SK-N-SH treated with all-trans-retinoic acid at 6 μM for 48 hours (cell line): ENCODE data around the gene ADAMTS2.
"Not testable (repeated sequence)": the region's sequence is repeated elsewhere in the genome, so short reads cannot be mapped to it uniquely, and the experiment has no call there.

ENCODE experiments used
- ATAC-seq: fragments of 200-7000 bp; cut with Tn5 transposase; 3 replicates; pipeline ENCODE4 v1.9.1; 2020; ENCODE audit warnings: mild to moderate bottlenecking, moderate library complexity
- ARNTL ChIP-seq: fragments of 450-650 bp; formaldehyde crosslinking; IDR thresholded peaks from 2 replicates; pipeline ENCODE4 v1.5.0; 2020; ENCODE audit warnings: low read depth, mild to moderate bottlenecking, moderate library complexity, borderline replicate concordance
- BACH2 ChIP-seq: fragments of 250-450 bp; sonication (Bioruptor Pico); IDR thresholded peaks from 2 replicates; pipeline ENCODE4 v1.9.0; 2021; ENCODE audit warnings: mild to moderate bottlenecking, borderline replicate concordance
- CSDC2 ChIP-seq: fragments of 250-450 bp; sonication (Bioruptor Pico); IDR thresholded peaks from 2 replicates; pipeline ENCODE4 v1.5.0; 2020; ENCODE audit warnings: mild to moderate bottlenecking, moderate library complexity
- ISL1 ChIP-seq: fragments of 250-450 bp; sonication (Bioruptor Pico); IDR thresholded peaks from 2 replicates; pipeline ENCODE4 v2.1.2; 2022; ENCODE audit warnings: mild to moderate bottlenecking, moderate library complexity
- OSR1 ChIP-seq: fragments of 250-450 bp; sonication (Bioruptor Pico); IDR thresholded peaks from 2 replicates; pipeline ENCODE4 v1.8.0; 2022; ENCODE audit warnings: moderate library complexity, mild to moderate bottlenecking, inconsistent platforms
- PPARA ChIP-seq: fragments of 250-450 bp; sonication (Bioruptor Pico); IDR thresholded peaks from 2 replicates; pipeline ENCODE4 v1.5.0; 2020; ENCODE audit warnings: mild to moderate bottlenecking, borderline replicate concordance
- RARB ChIP-seq: fragments of 250-450 bp; sonication (Bioruptor Pico); IDR thresholded peaks from 2 replicates; pipeline ENCODE4 v1.8.0; 2021; ENCODE audit warnings: mild to moderate bottlenecking, moderate library complexity
- SNAI2 ChIP-seq: fragments of 250-450 bp; sonication (Bioruptor Pico); IDR thresholded peaks from 2 replicates; pipeline ENCODE4 v1.5.0; 2020; ENCODE audit warnings: mild to moderate bottlenecking, moderate library complexity
- TCF4 ChIP-seq: fragments of 250-450 bp; sonication (Bioruptor Pico); IDR thresholded peaks from 2 replicates; pipeline ENCODE4 v1.8.0; 2021; ENCODE audit warnings: mild to moderate bottlenecking, moderate library complexity, borderline replicate concordance
- ZC3H10 ChIP-seq: fragments of 250-450 bp; sonication (Bioruptor Pico); IDR thresholded peaks from 2 replicates; pipeline ENCODE4 v1.5.1; 2021; ENCODE audit warnings: mild to moderate bottlenecking, moderate library complexity
- ZFP3 ChIP-seq: fragments of 250-450 bp; sonication (Bioruptor Pico); IDR thresholded peaks from 2 replicates; pipeline ENCODE4 v1.5.0; 2020; ENCODE audit warnings: mild to moderate bottlenecking, moderate library complexity
- ZFP30 ChIP-seq: fragments of 450-650 bp; formaldehyde crosslinking; IDR thresholded peaks from 2 replicates; pipeline ENCODE4 v1.5.0; 2022; ENCODE audit warnings: mild to moderate bottlenecking, moderate library complexity
- ZNF70 ChIP-seq: fragments of 450-650 bp; formaldehyde crosslinking; IDR thresholded peaks from 2 replicates; pipeline ENCODE4 v1.5.0; 2020; ENCODE audit warnings: mild to moderate bottlenecking, moderate library complexity
- ZNF8 ChIP-seq: fragments of 450-650 bp; formaldehyde crosslinking; IDR thresholded peaks from 2 replicates; pipeline ENCODE4 v1.5.0; 2020; ENCODE audit warnings: mild to moderate bottlenecking, moderate library complexity
- TF ChIP-seq, protein P1 (sequence below): fragments of 250-450 bp; sonication (Bioruptor Pico); IDR thresholded peaks from 2 replicates; pipeline ENCODE4 v1.8.0; 2021; ENCODE audit warnings: low read depth, mild to moderate bottlenecking, moderate library complexity, borderline replicate concordance
- TF ChIP-seq, protein P2 (sequence below): fragments of 250-450 bp; sonication (Bioruptor Pico); IDR thresholded peaks from 2 replicates; pipeline ENCODE4 v1.5.0; 2020; ENCODE audit warnings: mild to moderate bottlenecking, moderate library complexity
- TF ChIP-seq, protein P3 (sequence below): fragments of 250-450 bp; sonication (Bioruptor Pico); IDR thresholded peaks from 2 replicates; pipeline ENCODE4 v1.8.0; 2020; ENCODE audit warnings: mild to moderate bottlenecking, moderate library complexity, borderline replicate concordance
- TF ChIP-seq, protein P4 (sequence below): fragments of 250-450 bp; sonication (Bioruptor Pico); IDR thresholded peaks from 2 replicates; pipeline ENCODE4 v1.5.1; 2021; ENCODE audit warnings: mild to moderate bottlenecking, moderate library complexity
- TF ChIP-seq, protein P5 (sequence below): fragments of 250-450 bp; sonication (Bioruptor Pico); IDR thresholded peaks from 2 replicates; pipeline ENCODE4 v1.5.1; 2020; ENCODE audit warnings: low read depth, mild to moderate bottlenecking, moderate library complexity

ADAMTS2 gene

DNA sequence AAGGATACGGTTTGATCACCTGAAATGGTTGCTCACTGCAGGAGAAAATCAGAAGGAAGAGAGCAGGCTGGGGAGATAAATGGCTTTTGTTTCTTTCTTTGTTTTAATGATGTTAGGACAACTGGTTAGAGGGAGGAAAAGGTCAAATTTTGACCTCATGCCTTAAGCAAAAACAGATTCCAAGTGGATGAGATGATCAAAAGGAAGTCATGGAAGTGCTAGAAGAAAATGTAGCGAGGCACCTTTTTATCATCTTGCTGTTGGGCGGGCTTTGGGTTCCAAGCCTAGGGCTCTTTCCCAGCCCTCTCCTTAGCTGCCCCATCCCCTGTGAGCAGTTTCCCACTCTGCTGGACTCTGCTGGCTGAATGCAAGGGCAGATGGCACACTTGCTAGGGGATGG is 127.9 kb downstream of the ADAMTS2 start:
- no peak for ATAC-seq
- TF ChIP-seq CSDC2 (CRISPR knock-in tag) (no peak), TCF4 (no peak), ZFP3 (no peak), OSR1 (CRISPR knock-in tag) (no peak), ZNF70 (CRISPR knock-in tag) (no peak), BACH2 (CRISPR knock-in tag) (no peak), ZFP30 (CRISPR knock-in tag) (no peak), ARNTL (CRISPR knock-in tag) (no peak)
- TF ChIP-seq, protein P1, sequence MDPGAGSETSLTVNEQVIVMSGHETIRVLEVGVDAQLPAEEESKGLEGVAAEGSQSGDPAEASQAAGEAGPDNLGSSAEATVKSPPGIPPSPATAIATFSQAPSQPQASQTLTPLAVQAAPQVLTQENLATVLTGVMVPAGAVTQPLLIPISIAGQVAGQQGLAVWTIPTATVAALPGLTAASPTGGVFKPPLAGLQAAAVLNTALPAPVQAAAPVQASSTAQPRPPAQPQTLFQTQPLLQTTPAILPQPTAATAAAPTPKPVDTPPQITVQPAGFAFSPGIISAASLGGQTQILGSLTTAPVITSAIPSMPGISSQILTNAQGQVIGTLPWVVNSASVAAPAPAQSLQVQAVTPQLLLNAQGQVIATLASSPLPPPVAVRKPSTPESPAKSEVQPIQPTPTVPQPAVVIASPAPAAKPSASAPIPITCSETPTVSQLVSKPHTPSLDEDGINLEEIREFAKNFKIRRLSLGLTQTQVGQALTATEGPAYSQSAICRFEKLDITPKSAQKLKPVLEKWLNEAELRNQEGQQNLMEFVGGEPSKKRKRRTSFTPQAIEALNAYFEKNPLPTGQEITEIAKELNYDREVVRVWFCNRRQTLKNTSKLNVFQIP (CRISPR knock-in tag), result no peak
- TF ChIP-seq, protein P2, sequence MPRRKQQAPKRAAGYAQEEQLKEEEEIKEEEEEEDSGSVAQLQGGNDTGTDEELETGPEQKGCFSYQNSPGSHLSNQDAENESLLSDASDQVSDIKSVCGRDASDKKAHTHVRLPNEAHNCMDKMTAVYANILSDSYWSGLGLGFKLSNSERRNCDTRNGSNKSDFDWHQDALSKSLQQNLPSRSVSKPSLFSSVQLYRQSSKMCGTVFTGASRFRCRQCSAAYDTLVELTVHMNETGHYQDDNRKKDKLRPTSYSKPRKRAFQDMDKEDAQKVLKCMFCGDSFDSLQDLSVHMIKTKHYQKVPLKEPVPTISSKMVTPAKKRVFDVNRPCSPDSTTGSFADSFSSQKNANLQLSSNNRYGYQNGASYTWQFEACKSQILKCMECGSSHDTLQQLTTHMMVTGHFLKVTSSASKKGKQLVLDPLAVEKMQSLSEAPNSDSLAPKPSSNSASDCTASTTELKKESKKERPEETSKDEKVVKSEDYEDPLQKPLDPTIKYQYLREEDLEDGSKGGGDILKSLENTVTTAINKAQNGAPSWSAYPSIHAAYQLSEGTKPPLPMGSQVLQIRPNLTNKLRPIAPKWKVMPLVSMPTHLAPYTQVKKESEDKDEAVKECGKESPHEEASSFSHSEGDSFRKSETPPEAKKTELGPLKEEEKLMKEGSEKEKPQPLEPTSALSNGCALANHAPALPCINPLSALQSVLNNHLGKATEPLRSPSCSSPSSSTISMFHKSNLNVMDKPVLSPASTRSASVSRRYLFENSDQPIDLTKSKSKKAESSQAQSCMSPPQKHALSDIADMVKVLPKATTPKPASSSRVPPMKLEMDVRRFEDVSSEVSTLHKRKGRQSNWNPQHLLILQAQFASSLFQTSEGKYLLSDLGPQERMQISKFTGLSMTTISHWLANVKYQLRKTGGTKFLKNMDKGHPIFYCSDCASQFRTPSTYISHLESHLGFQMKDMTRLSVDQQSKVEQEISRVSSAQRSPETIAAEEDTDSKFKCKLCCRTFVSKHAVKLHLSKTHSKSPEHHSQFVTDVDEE, result no peak
- TF ChIP-seq, protein P3, sequence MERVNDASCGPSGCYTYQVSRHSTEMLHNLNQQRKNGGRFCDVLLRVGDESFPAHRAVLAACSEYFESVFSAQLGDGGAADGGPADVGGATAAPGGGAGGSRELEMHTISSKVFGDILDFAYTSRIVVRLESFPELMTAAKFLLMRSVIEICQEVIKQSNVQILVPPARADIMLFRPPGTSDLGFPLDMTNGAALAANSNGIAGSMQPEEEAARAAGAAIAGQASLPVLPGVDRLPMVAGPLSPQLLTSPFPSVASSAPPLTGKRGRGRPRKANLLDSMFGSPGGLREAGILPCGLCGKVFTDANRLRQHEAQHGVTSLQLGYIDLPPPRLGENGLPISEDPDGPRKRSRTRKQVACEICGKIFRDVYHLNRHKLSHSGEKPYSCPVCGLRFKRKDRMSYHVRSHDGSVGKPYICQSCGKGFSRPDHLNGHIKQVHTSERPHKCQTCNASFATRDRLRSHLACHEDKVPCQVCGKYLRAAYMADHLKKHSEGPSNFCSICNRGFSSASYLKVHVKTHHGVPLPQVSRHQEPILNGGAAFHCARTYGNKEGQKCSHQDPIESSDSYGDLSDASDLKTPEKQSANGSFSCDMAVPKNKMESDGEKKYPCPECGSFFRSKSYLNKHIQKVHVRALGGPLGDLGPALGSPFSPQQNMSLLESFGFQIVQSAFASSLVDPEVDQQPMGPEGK (CRISPR knock-in tag), result no peak

DNA sequence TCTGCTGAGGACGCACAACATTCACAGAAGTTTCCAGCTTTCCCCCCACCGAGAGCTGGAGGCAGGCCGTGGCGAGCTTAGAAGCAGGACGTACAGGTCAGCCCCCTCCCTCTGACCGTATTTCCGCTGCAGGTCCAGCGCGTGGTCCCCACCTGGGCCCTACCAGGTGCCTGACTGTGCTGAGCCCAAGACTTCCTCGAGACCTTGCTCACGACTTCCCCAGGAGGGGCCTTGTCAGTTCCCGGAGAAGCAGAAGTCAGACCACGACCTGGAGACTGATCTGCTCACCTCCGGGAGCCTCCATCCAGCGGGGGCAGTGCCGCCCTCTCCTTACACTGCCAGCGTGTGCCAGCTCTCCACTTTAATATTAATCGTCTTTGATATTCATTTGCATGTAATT is 128.9 kb downstream of the ADAMTS2 start:
- ATAC-seq, result not testable (repeated sequence)

DNA sequence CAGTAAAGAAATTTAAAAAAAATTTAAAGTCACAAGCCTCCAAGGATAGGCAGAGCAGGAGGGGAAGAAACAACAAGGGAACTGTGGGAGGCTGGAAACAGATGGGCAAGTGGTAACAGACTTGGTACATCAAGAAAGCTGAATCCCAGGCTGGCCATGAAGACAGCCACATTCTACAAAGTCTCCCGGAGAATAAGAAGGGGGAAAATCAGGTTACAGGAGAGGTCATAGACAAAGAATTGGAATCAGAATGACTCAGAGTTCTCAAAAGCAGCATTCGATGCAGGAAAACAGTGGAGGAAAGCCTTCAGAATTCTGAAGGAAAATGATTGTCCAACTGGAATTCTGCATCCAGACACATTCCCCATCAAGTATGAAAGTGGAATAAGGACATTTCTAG is 129.7 kb downstream of the ADAMTS2 start:
- no peak for ATAC-seq
- TF ChIP-seq ZNF8 (CRISPR knock-in tag) (no peak), TCF4 (no peak), PPARA (CRISPR knock-in tag) (no peak), ZC3H10 (CRISPR knock-in tag) (no peak), ISL1 (CRISPR knock-in tag) (no peak), SNAI2 (CRISPR knock-in tag) (no peak), ZFP3 (no peak), RARB (CRISPR knock-in tag) (no peak), ARNTL (CRISPR knock-in tag) (no peak), CSDC2 (CRISPR knock-in tag) (no peak)
- TF ChIP-seq, protein P4, sequence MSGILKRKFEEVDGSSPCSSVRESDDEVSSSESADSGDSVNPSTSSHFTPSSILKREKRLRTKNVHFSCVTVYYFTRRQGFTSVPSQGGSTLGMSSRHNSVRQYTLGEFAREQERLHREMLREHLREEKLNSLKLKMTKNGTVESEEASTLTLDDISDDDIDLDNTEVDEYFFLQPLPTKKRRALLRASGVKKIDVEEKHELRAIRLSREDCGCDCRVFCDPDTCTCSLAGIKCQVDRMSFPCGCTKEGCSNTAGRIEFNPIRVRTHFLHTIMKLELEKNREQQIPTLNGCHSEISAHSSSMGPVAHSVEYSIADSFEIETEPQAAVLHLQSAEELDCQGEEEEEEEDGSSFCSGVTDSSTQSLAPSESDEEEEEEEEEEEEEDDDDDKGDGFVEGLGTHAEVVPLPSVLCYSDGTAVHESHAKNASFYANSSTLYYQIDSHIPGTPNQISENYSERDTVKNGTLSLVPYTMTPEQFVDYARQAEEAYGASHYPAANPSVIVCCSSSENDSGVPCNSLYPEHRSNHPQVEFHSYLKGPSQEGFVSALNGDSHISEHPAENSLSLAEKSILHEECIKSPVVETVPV (CRISPR knock-in tag), result no peak
- TF ChIP-seq, protein P5, sequence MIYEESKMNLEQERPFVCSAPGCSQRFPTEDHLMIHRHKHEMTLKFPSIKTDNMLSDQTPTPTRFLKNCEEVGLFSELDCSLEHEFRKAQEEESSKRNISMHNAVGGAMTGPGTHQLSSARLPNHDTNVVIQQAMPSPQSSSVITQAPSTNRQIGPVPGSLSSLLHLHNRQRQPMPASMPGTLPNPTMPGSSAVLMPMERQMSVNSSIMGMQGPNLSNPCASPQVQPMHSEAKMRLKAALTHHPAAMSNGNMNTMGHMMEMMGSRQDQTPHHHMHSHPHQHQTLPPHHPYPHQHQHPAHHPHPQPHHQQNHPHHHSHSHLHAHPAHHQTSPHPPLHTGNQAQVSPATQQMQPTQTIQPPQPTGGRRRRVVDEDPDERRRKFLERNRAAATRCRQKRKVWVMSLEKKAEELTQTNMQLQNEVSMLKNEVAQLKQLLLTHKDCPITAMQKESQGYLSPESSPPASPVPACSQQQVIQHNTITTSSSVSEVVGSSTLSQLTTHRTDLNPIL (CRISPR knock-in tag), result no peak
- TF ChIP-seq, protein P2, result no peak
- TF ChIP-seq, all 23 proteins: peak for 0
